ENCODE data around the gene HOXC13. TPM values are rescaled to one million over a fixed set of nuclear protein-coding genes. Genes with fewer than 3 reads are reported as not detected.

Gene HOXC13
- total RNA-seq, 2 donors from 2014 or later = 0.23 to 1.1 TPM

- intact Hi-C loops (cut with DNase I) = no loop called here
- DNase-seq (ENCODE audit: low spot score) = no peak
These were observed 14.5 kb downstream of the HOXC13 start for GRCh38 chr12:53952871-53953734.

GRCh38 chr12:53953831-53954693 lies 15.4 kb downstream of the HOXC13 start:
- intact Hi-C loops (cut with DNase I) = no loop called here
- no peak for DNase-seq (ENCODE audit: low spot score)

GRCh38 chr12:53954694-53955035 lies 16.0 kb downstream of the HOXC13 start, which contains the start of gene HOXC12:
HOXC12 (plus strand) TSS chr12:53954903; CDS start chr12:53954930, 27 bp downstream.
- intact Hi-C loops (cut with DNase I) = no loop called here
- DNase-seq (ENCODE audit: low spot score) = peak; percentile 70

- intact Hi-C loops (cut with DNase I) = no loop called here
- peak; percentile 72 for DNase-seq (ENCODE audit: low spot score)
These were observed 16.6 kb downstream of the HOXC13 start for GRCh38 chr12:53955036-53955775.

- intact Hi-C loops (cut with DNase I) = no loop called here
- no peak for DNase-seq (ENCODE audit: low spot score)
These were observed 17.2 kb downstream of the HOXC13 start for GRCh38 chr12:53955776-53956250.

- peak; percentile 59 for DNase-seq (ENCODE audit: low spot score)
- intact Hi-C loops (cut with DNase I) = no loop called here
These were observed 17.7 kb downstream of the HOXC13 start for GRCh38 chr12:53956251-53956887.

GRCh38 chr12:53956914-53957536 lies 18.4 kb downstream of the HOXC13 start:
- peak; percentile 53 for DNase-seq (ENCODE audit: low spot score)
- intact Hi-C loops (cut with DNase I) = no loop called here

- intact Hi-C loops (cut with DNase I) = no loop called here
- no peak for DNase-seq (ENCODE audit: low spot score)
These were observed 19.5 kb downstream of the HOXC13 start for GRCh38 chr12:53958128-53958527.

GRCh38 chr12:53959314-53959713 lies 20.7 kb downstream of the HOXC13 start:
- no peak for DNase-seq (ENCODE audit: low spot score)
- intact Hi-C loops (cut with DNase I) = no loop called here

- peak; percentile 56 for DNase-seq (ENCODE audit: low spot score)
- intact Hi-C loops (cut with DNase I) = no loop called here
These were observed 21.8 kb downstream of the HOXC13 start for GRCh38 chr12:53960187-53961024.

GRCh38 chr12:53961025-53961761 lies 22.6 kb downstream of the HOXC13 start:
- intact Hi-C loops (cut with DNase I) = no loop called here
- peak; percentile 80 for DNase-seq (ENCODE audit: low spot score)

GRCh38 chr12:53963005-53963404 lies 24.4 kb downstream of the HOXC13 start:
- DNase-seq (ENCODE audit: low spot score) = no peak
- intact Hi-C loops (cut with DNase I) = no loop called here

GRCh38 chr12:53963434-53964314 lies 25.0 kb downstream of the HOXC13 start:
- intact Hi-C loops (cut with DNase I) = no loop called here
- peak; percentile 62 for DNase-seq (ENCODE audit: low spot score)

- DNase-seq (ENCODE audit: low spot score) = no peak
- intact Hi-C loops (cut with DNase I) = no loop called here
These were observed 25.7 kb downstream of the HOXC13 start for GRCh38 chr12:53964315-53964713.

- DNase-seq (ENCODE audit: low spot score) = peak; percentile 87
- intact Hi-C loops (cut with DNase I) = no loop called here
These were observed 26.9 kb downstream of the HOXC13 start for GRCh38 chr12:53965281-53966084.

- no peak for DNase-seq (ENCODE audit: low spot score)
- intact Hi-C loops (cut with DNase I) = no loop called here
These were observed 27.4 kb downstream of the HOXC13 start for GRCh38 chr12:53966085-53966384.

Measured in posterior vena cava (tissue), 2 donors.